K562 (cell line): Measurements from ENCODE around the gene BCKDK. TPM values are rescaled to one million over a fixed set of nuclear protein-coding genes. Genes with fewer than 3 reads are reported as not detected.

Source experiments
- BRF1 ChIP-seq: IDR thresholded peaks from 3 replicates; pipeline ENCODE4 v1.6.1; 2011; ENCODE audit warnings: borderline replicate concordance, mild to moderate bottlenecking; ENCODE audit not compliant: insufficient read length; ENCODE audit errors: extremely low read depth
- CHD1 ChIP-seq: fragments of 200-600 bp; sonication (generic); IDR thresholded peaks from one replicate; pipeline ENCODE4 v1.6.1; 2012; ENCODE audit warnings: mild to moderate bottlenecking, moderate library complexity, low read length, inconsistent platforms
- CSDE1 ChIP-seq, 2 experiments: fragments of 450-650 bp; IDR thresholded peaks; 2 replicates each; pipeline ENCODE4 v1.6.1; 2016; ENCODE audit warnings: mild to moderate bottlenecking in 1 of 2
- EP300 ChIP-seq: IDR thresholded peaks from 2 replicates; pipeline ENCODE4 v1.6.1; 2012; ENCODE audit warnings: low read length, improper control_type of control experiment
- ETS2 ChIP-seq: IDR thresholded peaks from 2 replicates; pipeline ENCODE4 v1.6.1; 2016; ENCODE audit warnings: borderline replicate concordance, missing genetic modification characterization, mild to moderate bottlenecking, moderate library complexity, missing compliant biosample characterization; ENCODE audit not compliant: poor library complexity, severe bottlenecking
- FOXJ2 ChIP-seq: fragments of 200-800 bp; sonication (Bioruptor generic); IDR thresholded peaks from 2 replicates; pipeline ENCODE4 v1.6.1; 2016; ENCODE audit warnings: missing genetic modification characterization, missing compliant biosample characterization
- PHF21A ChIP-seq: fragments of 450-650 bp; IDR thresholded peaks from 2 replicates; pipeline ENCODE4 v1.6.1; 2017; ENCODE audit warnings: low read depth, borderline replicate concordance
- PRMT5 ChIP-seq: sonication (generic); formaldehyde crosslinking; IDR thresholded peaks from 2 replicates; pipeline ENCODE4 v1.5.0; 2020; ENCODE audit warnings: missing genetic modification reagents
- PURB ChIP-seq: sonication (generic); formaldehyde crosslinking; IDR thresholded peaks from 2 replicates; pipeline ENCODE4 v1.9.0; 2021; ENCODE audit warnings: low read depth, mild to moderate bottlenecking, missing genetic modification reagents
- RBBP5 ChIP-seq: fragments of 200-600 bp; sonication (generic); IDR thresholded peaks from 2 replicates; pipeline ENCODE4 v1.6.1; 2012; ENCODE audit warnings: borderline replicate concordance, mild to moderate bottlenecking, low read length, control low read depth, inconsistent platforms; ENCODE audit not compliant: insufficient read depth, poor library complexity, severe bottlenecking
- RBFOX2 ChIP-seq: fragments of 200-400 bp; formaldehyde crosslinking; IDR thresholded peaks from 2 replicates; pipeline ENCODE4 v1.6.1; 2017; ENCODE audit warnings: low read depth, mild to moderate bottlenecking, low read length, moderate library complexity
- SETDB1 ChIP-seq: IDR thresholded peaks from one replicate; pipeline ENCODE4 v1.6.1; 2012; ENCODE audit warnings: low read length, control low read depth, inconsistent platforms
- TCF7 ChIP-seq: sonication (generic); IDR thresholded peaks from 2 replicates; pipeline ENCODE4 v1.6.1; 2016; ENCODE audit warnings: antibody characterized with exemption, borderline replicate concordance
- ZKSCAN8 ChIP-seq: fragments of 200-800 bp; sonication (Bioruptor generic); IDR thresholded peaks from 2 replicates; pipeline ENCODE4 v1.6.1; 2016; ENCODE audit warnings: missing genetic modification characterization, missing compliant biosample characterization
- ZNF311 ChIP-seq: fragments of 250-450 bp; sonication (Bioruptor Pico); IDR thresholded peaks from 2 replicates; pipeline ENCODE4 v1.4.0; 2020; ENCODE audit warnings: mild to moderate bottlenecking, moderate library complexity
- ZNF354B ChIP-seq: fragments of 250-450 bp; sonication (Bioruptor Pico); IDR thresholded peaks from 2 replicates; pipeline ENCODE4 v1.4.0; 2020
- ZSCAN29 ChIP-seq: fragments of 450-650 bp; IDR thresholded peaks from 2 replicates; pipeline ENCODE4 v1.6.1; 2017
- polyA plus RNA-seq, 8 experiments: library from polyadenylated mRNA; depleted of rRNA in 4 of 8; stranded (reverse) in 5 of 8; unstranded in 3 of 8; fragments of >200 nt; fragmentation: Nextera tagmentation in 2 of 8; fragmentation: Illumina TruSeq in 1 of 8; extraction: Ambion mirVana in 2 of 8; extraction: Trizol in 1 of 8; gene quantifications; 2 replicates each; pipeline versions ENCODE4 v1.2.1 to v1.2.3, GENCODE V29; 2011 to 2014; ENCODE audit warnings: inconsistent platforms in 1 of 8, missing spikeins in 1 of 8
- total RNA-seq, 7 experiments: library from RNA; depleted of rRNA in 6 of 7; stranded (reverse); fragments of >200 nt in 6 of 7; fragmentation: Illumina TruSeq in 2 of 7; extraction: Trizol in 2 of 7; gene quantifications; 2 replicates each; pipeline versions ENCODE4 v1.2.1 to v1.2.3, GENCODE V29; 2011 to 2021; ENCODE audit warnings: low replicate concordance in 1 of 7
- TF ChIP-seq, protein P1 (sequence below), 2 experiments: fragments of 450-650 bp in 1 of 2; sonication (generic) in 1 of 2; formaldehyde crosslinking in 1 of 2; IDR thresholded peaks in 1 of 2; conservative IDR thresholded peaks in 1 of 2; 2 replicates each; pipeline versions ENCODE4 v1.6.1 to v1.8.1; 2016 to 2023; ENCODE audit warnings: mild to moderate bottlenecking in 2 of 2, moderate library complexity in 2 of 2, inconsistent platforms in 1 of 2, missing genetic modification reagents in 1 of 2
- TF ChIP-seq, protein P2 (sequence below): fragments of 250-450 bp; sonication (Bioruptor Pico); IDR thresholded peaks from 2 replicates; pipeline ENCODE4 v1.8.0; 2022; ENCODE audit warnings: inconsistent platforms, mild to moderate bottlenecking, moderate library complexity, borderline replicate concordance
- TF ChIP-seq, protein P3 (sequence below): sonication (generic); formaldehyde crosslinking; IDR thresholded peaks from 2 replicates; pipeline ENCODE4 v1.8.0; 2022; ENCODE audit warnings: mild to moderate bottlenecking, missing genetic modification reagents
- TF ChIP-seq, protein P4 (sequence below): fragments of 450-650 bp; IDR thresholded peaks from 2 replicates; pipeline ENCODE4 v1.6.1; 2016
- TF ChIP-seq, protein P5 (sequence below), 2 experiments: fragments of 450-650 bp; IDR thresholded peaks; 2 replicates each; pipeline ENCODE4 v1.6.1; 2016

The BCKDK gene
- total and polyA plus RNA-seq, 9 of the 15 experiments (the other 6 are each of a cell fraction or from before 2014, with no cell fraction given), result 0.58 to 34.8 (median 13.1) TPM

DNA sequence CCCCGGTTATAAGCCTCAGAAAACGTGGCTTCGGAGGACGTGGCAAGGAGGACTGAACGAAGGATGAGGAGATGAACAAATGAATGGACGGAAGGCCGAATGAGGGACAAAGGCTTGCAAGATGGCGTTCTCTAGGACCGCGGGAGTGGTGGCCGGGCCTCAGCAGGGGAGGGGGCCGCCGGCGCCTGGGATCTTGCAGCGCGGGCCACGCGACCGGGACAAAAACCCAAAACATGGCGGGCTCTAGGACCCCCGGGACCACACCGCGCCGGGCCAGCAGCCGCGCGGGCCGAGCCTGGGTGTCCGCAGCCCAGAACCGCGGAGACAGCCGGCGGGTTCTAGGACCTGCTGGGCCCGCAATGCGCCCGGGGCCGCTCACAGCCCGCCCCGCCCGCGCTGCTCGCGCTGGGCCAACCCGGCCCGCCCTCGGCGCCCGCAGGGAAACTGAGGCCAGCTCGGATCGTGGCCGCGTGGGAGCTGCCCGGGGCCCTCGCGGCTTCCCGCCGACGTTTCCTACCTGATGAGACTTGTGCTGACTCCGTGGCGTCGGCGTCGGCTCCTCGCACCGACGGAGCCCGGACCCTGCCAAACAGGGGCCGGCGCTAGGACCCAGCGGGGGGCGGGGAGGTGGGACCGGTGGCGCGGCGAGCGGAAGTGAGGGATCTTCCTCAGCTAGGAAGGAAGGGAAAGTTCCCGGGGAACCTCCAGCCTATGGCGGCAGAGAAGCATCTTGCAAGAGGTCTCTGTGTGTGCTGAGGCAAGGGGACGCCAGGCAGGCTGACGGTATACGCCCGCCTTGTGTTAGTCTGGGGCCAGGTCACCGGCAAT, 34.8 kb upstream of the BCKDK start (continued):
- TF ChIP-seq, protein P1, sequence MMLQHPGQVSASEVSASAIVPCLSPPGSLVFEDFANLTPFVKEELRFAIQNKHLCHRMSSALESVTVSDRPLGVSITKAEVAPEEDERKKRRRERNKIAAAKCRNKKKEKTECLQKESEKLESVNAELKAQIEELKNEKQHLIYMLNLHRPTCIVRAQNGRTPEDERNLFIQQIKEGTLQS (IDR thresholded peaks at IDR 0.05), result no peak
- TF ChIP-seq, protein P1 (CRISPR knock-in tag; conservative IDR thresholded peaks at IDR 0.05), result no peak
- no peak for TF ChIP-seq CSDE1 (IDR thresholded peaks at IDR 0.05)
- TF ChIP-seq EP300, result no peak
- no peak for TF ChIP-seq PRMT5 (CRISPR knock-in tag)
- TF ChIP-seq, protein P2, sequence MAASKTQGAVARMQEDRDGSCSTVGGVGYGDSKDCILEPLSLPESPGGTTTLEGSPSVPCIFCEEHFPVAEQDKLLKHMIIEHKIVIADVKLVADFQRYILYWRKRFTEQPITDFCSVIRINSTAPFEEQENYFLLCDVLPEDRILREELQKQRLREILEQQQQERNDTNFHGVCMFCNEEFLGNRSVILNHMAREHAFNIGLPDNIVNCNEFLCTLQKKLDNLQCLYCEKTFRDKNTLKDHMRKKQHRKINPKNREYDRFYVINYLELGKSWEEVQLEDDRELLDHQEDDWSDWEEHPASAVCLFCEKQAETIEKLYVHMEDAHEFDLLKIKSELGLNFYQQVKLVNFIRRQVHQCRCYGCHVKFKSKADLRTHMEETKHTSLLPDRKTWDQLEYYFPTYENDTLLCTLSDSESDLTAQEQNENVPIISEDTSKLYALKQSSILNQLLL (CRISPR knock-in tag), result no peak
- 0 out of 2 replicates have a peak, but pooled peaks have one; percentile 10 for TF ChIP-seq FOXJ2 (tag)
- no peak for TF ChIP-seq SETDB1
- TF ChIP-seq CHD1, result no peak
- TF ChIP-seq PHF21A, result no peak
- peak; percentile 86 for TF ChIP-seq RBFOX2
- TF ChIP-seq PURB (CRISPR knock-in tag), result no peak
- no peak for TF ChIP-seq ZNF311 (CRISPR knock-in tag)
- TF ChIP-seq, protein P3, sequence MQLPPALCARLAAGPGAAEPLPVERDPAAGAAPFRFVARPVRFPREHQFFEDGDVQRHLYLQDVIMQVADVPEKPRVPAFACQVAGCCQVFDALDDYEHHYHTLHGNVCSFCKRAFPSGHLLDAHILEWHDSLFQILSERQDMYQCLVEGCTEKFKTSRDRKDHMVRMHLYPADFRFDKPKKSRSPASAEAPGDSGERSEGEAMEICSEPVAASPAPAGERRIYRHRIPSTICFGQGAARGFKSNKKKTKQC (CRISPR knock-in tag), result no peak
- no peak for TF ChIP-seq ZKSCAN8 (CRISPR knock-in tag)
- TF ChIP-seq ZSCAN29, result no peak
- TF ChIP-seq ETS2 (tag), result no peak
- no peak for TF ChIP-seq BRF1
- TF ChIP-seq RBBP5, result peak; percentile 96
- TF ChIP-seq, protein P4, sequence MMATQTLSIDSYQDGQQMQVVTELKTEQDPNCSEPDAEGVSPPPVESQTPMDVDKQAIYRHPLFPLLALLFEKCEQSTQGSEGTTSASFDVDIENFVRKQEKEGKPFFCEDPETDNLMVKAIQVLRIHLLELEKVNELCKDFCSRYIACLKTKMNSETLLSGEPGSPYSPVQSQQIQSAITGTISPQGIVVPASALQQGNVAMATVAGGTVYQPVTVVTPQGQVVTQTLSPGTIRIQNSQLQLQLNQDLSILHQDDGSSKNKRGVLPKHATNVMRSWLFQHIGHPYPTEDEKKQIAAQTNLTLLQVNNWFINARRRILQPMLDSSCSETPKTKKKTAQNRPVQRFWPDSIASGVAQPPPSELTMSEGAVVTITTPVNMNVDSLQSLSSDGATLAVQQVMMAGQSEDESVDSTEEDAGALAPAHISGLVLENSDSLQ, result no peak
- 0 out of 2 replicates have a peak, but pooled peaks have one; percentile 20 for TF ChIP-seq TCF7
- TF ChIP-seq ZNF354B (CRISPR knock-in tag), result no peak
- TF ChIP-seq, protein P5, sequence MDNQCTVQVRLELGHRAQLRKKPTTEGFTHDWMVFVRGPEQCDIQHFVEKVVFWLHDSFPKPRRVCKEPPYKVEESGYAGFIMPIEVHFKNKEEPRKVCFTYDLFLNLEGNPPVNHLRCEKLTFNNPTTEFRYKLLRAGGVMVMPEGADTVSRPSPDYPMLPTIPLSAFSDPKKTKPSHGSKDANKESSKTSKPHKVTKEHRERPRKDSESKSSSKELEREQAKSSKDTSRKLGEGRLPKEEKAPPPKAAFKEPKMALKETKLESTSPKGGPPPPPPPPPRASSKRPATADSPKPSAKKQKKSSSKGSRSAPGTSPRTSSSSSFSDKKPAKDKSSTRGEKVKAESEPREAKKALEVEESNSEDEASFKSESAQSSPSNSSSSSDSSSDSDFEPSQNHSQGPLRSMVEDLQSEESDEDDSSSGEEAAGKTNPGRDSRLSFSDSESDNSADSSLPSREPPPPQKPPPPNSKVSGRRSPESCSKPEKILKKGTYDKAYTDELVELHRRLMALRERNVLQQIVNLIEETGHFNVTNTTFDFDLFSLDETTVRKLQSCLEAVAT (IDR thresholded peaks at IDR 0.05), result peak in 1 of 2 experiments; percentile 94; a peak in 2 of 4 replicates
